HepG2 (cell line): ENCODE results near the gene ORM1. TPM values are rescaled to one million over a fixed set of nuclear protein-coding genes. Genes with fewer than 3 reads are reported as not detected.
"Not testable (repeated sequence)": the region's sequence is repeated elsewhere in the genome, so short reads cannot be mapped to it uniquely, and the experiment has no call there.

Source experiments
- ATAC-seq: fragments of 200-7000 bp; cut with Tn5 transposase; 3 replicates; pipeline ENCODE4 v1.9.1; 2020; ENCODE audit warnings: mild to moderate bottlenecking, moderate library complexity
- BruUV-seq: library from RNA; stranded (reverse); fragments of 400-500 nt; replicated peaks from 2 replicates; lab custom pipeline; 2021; lab: Mats Ljungman, UMichigan
- CTCF ChIA-PET: fragments of 300-600 bp; formaldehyde crosslinking; extraction: SDS; loops from one replicate; lab custom pipeline; 2021; ENCODE audit warnings: low total read pairs, inconsistent platforms, low intra/inter-chr PET ratio; lab: Yijun Ruan, JAX
- POLR2A ChIA-PET: fragments of 350-600 bp; sonication (Branson Sonifier 250); formaldehyde crosslinking; loops from one replicate; lab custom pipeline; 2020; ENCODE audit warnings: antibody characterized with exemption, inconsistent platforms; lab: Yijun Ruan, JAX
- DNase-seq: peaks from one replicate; pipeline ENCODE4 v3.0.0-alpha.2; 2015; ENCODE audit warnings: low spot score
- FAIRE-seq: peaks from 3 replicates; lab custom pipeline; 2011; peaks lifted over from hg19 to GRCh38; lab: Jason Lieb, UNC
- H2AFZ ChIP-seq: one replicate; pipeline ENCODE4 v1.6.1; 2011; ENCODE audit warnings: low read length, inconsistent platforms
- H3K27ac ChIP-seq: fragments of 300-600 bp; 3 replicates; pipeline ENCODE4 v1.8.0; 2011; ENCODE audit warnings: mixed run types, mild to moderate bottlenecking, mixed read lengths, low read length, inconsistent platforms; ENCODE audit not compliant: insufficient read depth; ENCODE audit errors: extremely low read length
- H3K27me3 ChIP-seq, 2 experiments: fragments of 200-600 bp in 1 of 2; 2 replicates in 1 of 2; 3 replicates in 1 of 2; pipeline versions ENCODE4 v1.6.0 to v1.8.0; 2011; ENCODE audit warnings: low read length in 2 of 2, mild to moderate bottlenecking in 2 of 2, moderate library complexity in 2 of 2, inconsistent platforms in 1 of 2; ENCODE audit not compliant: insufficient read depth in 2 of 2, control insufficient read depth in 1 of 2
- H3K36me3 ChIP-seq, 2 experiments: fragments of 200-600 bp in 1 of 2; replicated peaks in 1 of 2; 2 replicates in 1 of 2; 3 replicates in 1 of 2; pipeline versions ENCODE4 v1.5.1 to v1.8.0; 2011; ENCODE audit warnings: low read length in 2 of 2, inconsistent platforms in 1 of 2; ENCODE audit not compliant: insufficient read depth in 2 of 2, control insufficient read depth in 1 of 2
- H3K4me1 ChIP-seq: 2 replicates; pipeline ENCODE4 v1.5.1; 2012; ENCODE audit warnings: low read length, inconsistent platforms; ENCODE audit not compliant: insufficient read depth
- H3K4me2 ChIP-seq: 2 replicates; pipeline ENCODE4 v1.6.0; 2011; ENCODE audit warnings: low read depth, low read length, inconsistent platforms
- H3K4me3 ChIP-seq, 3 experiments: fragments of 200-600 bp in 1 of 3; sonication (generic), shearing (Covaris generic) in 1 of 3; replicated peaks in 1 of 3; 2 replicates each; pipeline ENCODE4 v1.5.1; 2011 to 2016; ENCODE audit warnings: low read length in 3 of 3, inconsistent platforms in 2 of 3, low read depth in 2 of 3, mild to moderate bottlenecking in 2 of 3, control low read depth in 1 of 3, mixed read lengths in 1 of 3; ENCODE audit not compliant: insufficient read depth in 1 of 3
- H3K79me2 ChIP-seq: one replicate; pipeline ENCODE4 v1.6.1; 2011; ENCODE audit warnings: low read length, inconsistent platforms; ENCODE audit not compliant: insufficient read depth
- H3K9ac ChIP-seq: 2 replicates; pipeline ENCODE4 v1.6.0; 2011; ENCODE audit warnings: mild to moderate bottlenecking, low read depth, low read length, inconsistent platforms; ENCODE audit not compliant: insufficient read depth
- H3K9me3 ChIP-seq: 2 replicates; pipeline ENCODE4 v1.5.1; 2012; ENCODE audit warnings: mild to moderate bottlenecking, low read length
- H4K20me1 ChIP-seq: 2 replicates; pipeline ENCODE4 v1.6.0; 2011; ENCODE audit warnings: inconsistent platforms, mild to moderate bottlenecking, low read length, moderate library complexity; ENCODE audit not compliant: insufficient read depth
- RBFOX2 ChIP-seq: fragments of 200-400 bp; formaldehyde crosslinking; IDR thresholded peaks from 2 replicates; pipeline ENCODE4 v1.6.1; 2017; ENCODE audit warnings: low read depth, mild to moderate bottlenecking, low read length
- ZBTB38 ChIP-seq: sonication (generic); formaldehyde crosslinking; IDR thresholded peaks from 2 replicates; pipeline ENCODE4 v1.5.1; 2020; ENCODE audit warnings: mild to moderate bottlenecking, missing genetic modification reagents
- ZMYM3 ChIP-seq: sonication (generic); formaldehyde crosslinking; IDR thresholded peaks from 2 replicates; pipeline ENCODE4 v1.5.1; 2020; ENCODE audit warnings: mild to moderate bottlenecking, missing genetic modification reagents
- ZNF629 ChIP-seq: sonication (generic); formaldehyde crosslinking; conservative IDR thresholded peaks from 2 replicates; pipeline ENCODE4 v1.5.0; 2020; ENCODE audit warnings: missing genetic modification reagents
- ZNF768 ChIP-seq: sonication (generic); formaldehyde crosslinking; IDR thresholded peaks from 2 replicates; pipeline ENCODE4 v1.4.0; 2020; ENCODE audit warnings: missing genetic modification reagents
- WGBS: methylation state at CpG from one replicate; pipeline ENCODE4 v1.1.6; 2017; ENCODE audit warnings: low lambda C conversion rate; 5-methylcytosine and 5-hydroxymethylcytosine counted together
- in situ Hi-C: cut with HindIII; loops from 2 replicates; pipeline ENCODE4 v1.10.0; 2017; ENCODE audit warnings: low pct_unique_long_range_greater_than_20kb; ENCODE audit not compliant: extremely low pct_ligation_motif_present
- intact Hi-C: fragments of 100-400 bp; cut with micrococcal nuclease; formaldehyde crosslinking; loops from one replicate; pipeline ENCODE4 v1.10.0; 2022; ENCODE audit not compliant: unreplicated experiment
- polyA plus RNA-seq, 8 experiments: library from polyadenylated mRNA; depleted of rRNA in 3 of 8; stranded (reverse) in 7 of 8; unstranded in 1 of 8; fragments of >200 nt; fragmentation: Illumina TruSeq in 4 of 8; extraction: Trizol in 4 of 8; gene quantifications; 2 replicates each; pipeline versions ENCODE4 v1.2.1 to v1.2.3, GENCODE V29; 2011 to 2016; ENCODE audit warnings: low read depth in 4 of 8, missing spikeins in 1 of 8, mixed read lengths in 1 of 8; ENCODE audit not compliant: insufficient read depth in 1 of 8
- total RNA-seq, 5 experiments: library from RNA; depleted of rRNA; stranded (reverse); fragments of >200 nt; fragmentation: Illumina TruSeq; extraction: Trizol; gene quantifications; 2 replicates each; pipeline ENCODE4 v1.2.3, GENCODE V29; 2016; ENCODE audit warnings: low read depth in 1 of 5

Gene ORM1
- total and polyA plus RNA-seq, 2 of the 13 experiments (the other 11 are each of a cell fraction or from before 2014, with no cell fraction given) = 699 to 1,180 TPM

DNA sequence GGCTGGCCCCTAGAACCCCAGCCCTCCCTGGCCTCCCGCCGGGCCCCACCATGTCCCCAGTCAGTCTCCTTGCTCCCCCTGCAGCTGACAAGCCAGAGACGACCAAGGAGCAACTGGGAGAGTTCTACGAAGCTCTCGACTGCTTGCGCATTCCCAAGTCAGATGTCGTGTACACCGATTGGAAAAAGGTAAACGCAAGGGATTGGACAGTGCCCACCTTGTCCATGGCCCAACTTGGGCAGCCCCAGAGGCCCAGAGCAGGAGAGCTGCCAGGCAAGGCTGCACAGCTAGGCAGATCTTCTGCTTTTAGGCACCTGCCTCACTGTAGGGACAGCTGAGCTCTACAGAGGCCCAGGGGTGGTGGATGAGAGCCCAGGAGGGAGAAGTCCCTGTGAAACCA, 2.1 kb downstream of the ORM1 start:
- H3K4me3 ChIP-seq, DNase-seq, H3K36me3 ChIP-seq, H2AFZ ChIP-seq, in situ Hi-C loops, H4K20me1 ChIP-seq, H3K9ac ChIP-seq, ATAC-seq, H3K9me3 ChIP-seq, intact Hi-C loops, CTCF ChIA-PET, H3K27me3 ChIP-seq, FAIRE-seq, H3K27ac ChIP-seq, BruUV-seq: not testable (repeated sequence)
- 66% methylated on average over 3 of the region's 9 CpGs for WGBS
- Histone ChIP-seq H3K4me2 (0 out of 2 replicates have a peak overlapping the region, but pooled peaks have one; percentile 32), H3K4me1 (peaks cover 59% of the 10 kb centered on the region), H3K79me2 (peaks cover 13% of the 10 kb centered on the region)
- POLR2A ChIA-PET = interaction anchor here (0.9 to 1.3 kb wide), 3 partner anchors 10 to 242 kb away, joined by 3 to 4 read pairs (median 4); no protein-coding TSS in a partner anchor
- TF ChIP-seq ZBTB38 (CRISPR knock-in tag) (peak; percentile 64), ZNF768 (CRISPR knock-in tag) (peak; percentile 84)

DNA sequence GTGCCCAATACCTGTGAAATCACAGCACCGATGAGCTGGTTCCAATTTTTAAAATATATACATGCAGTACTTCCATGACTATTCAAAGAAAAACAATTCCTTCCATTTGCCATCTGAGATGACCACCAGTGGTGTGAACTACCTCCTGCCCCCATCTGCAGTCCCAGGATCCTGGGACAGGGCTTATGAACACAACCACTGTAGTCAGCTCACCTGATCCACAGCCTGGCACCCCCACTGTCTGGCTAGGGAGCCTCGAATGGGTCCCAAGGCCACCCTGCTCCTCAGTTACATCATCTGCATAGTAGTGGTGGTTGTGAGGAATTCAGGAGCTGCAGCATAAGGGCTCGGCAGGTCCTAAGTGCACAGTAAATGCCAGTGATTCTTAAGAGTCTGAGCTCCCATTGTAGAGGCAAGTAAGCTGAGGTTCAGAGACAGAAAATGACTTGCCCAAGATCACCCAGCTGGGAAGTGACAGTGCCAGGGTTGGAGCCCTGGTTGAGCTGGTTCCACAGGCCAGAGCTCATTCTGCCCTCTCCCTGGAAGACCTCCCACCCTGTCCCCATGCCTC, 2.9 kb downstream of the ORM1 start:
- peak overlapping the region; percentile 7; the same call in 1 of the 2 replicates for H3K4me2 ChIP-seq
- H3K27ac ChIP-seq = not testable (repeated sequence)
- WGBS = 45% methylated on average over 3 of the region's 3 CpGs
- TF ChIP-seq ZMYM3 (CRISPR knock-in tag) (peak; percentile 55; the same call in 1 of the 2 replicates), RBFOX2 (0 out of 2 replicates have a peak, but pooled peaks have one; percentile 28), ZNF629 (CRISPR knock-in tag) (peak; percentile 88)
- TF ChIP-seq, all 625 proteins: peak for 3; not testable (repeated sequence) for 622
- BruUV-seq, H3K27me3 ChIP-seq, intact Hi-C loops, CTCF ChIA-PET, H3K9ac ChIP-seq, H3K36me3 ChIP-seq, H2AFZ ChIP-seq, ATAC-seq, in situ Hi-C loops, H3K4me3 ChIP-seq, H4K20me1 ChIP-seq, FAIRE-seq, H3K9me3 ChIP-seq, DNase-seq: not testable (repeated sequence)
- Histone ChIP-seq H3K79me2 (peaks cover 17% of the 10 kb centered on the region), H3K4me1 (peaks cover 63% of the 10 kb centered on the region)
- POLR2A ChIA-PET = interaction anchor here (1.2 to 1.3 kb wide), 2 partner anchors 11 to 208 kb away, joined by 3 to 4 read pairs; no protein-coding TSS in a partner anchor
